ENCODE measurements around the gene ARL2.
"Not testable (repeated sequence)": the region's sequence is repeated elsewhere in the genome, so short reads cannot be mapped to it uniquely, and the experiment has no call there.

ARL2 gene

DNA sequence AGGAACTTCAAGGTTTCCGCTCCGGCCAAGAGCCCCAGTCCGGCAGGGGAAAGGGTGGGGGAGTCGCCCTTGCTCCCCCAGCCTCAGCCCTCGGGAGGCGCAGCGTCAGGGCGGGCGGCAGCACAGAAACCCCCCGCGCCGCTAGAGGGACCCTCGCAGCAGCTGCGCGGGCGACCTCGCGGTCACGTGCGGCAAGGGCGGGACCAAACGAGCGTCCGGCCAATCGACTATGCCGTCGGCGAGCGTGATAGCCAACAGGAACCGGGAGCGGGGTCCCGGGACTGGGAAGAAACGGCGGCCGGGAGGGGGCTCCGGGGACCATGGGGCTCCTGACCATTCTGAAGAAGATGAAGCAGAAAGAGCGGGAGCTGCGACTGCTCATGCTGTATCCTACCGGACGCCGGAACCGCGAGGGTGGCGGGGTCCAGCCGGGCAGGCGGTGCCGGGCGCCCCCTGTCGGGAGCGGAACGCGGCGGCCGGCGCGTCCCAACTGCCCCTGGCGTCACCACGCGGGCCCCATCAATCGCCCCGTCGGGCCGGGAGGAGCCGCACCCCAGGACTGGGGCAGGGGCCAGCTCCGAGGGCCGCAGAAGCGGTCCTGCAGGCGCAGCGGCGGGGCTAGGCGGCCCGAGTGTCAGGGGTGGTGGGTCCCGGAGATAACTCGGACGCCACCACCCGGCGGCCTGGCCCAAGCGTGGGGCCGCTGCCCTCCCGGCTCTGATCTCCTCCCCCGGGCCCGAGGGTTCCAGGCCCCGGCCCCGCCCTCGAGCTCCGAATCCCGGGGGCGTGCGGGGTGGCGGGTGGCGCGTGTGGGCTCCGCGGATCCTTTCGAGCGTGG lies at the start of gene ARL2:
TSS of gene ARL2 (plus strand) at position 273 of the 838 bp plus-strand sequence. CDS start at position 321, 48 bp downstream.
- peak; percentile 57 to 86 (median 74) for DNase-seq (ENCODE audit: low read depth in 4 of 4, low spot score in 1 of 4)

DNA sequence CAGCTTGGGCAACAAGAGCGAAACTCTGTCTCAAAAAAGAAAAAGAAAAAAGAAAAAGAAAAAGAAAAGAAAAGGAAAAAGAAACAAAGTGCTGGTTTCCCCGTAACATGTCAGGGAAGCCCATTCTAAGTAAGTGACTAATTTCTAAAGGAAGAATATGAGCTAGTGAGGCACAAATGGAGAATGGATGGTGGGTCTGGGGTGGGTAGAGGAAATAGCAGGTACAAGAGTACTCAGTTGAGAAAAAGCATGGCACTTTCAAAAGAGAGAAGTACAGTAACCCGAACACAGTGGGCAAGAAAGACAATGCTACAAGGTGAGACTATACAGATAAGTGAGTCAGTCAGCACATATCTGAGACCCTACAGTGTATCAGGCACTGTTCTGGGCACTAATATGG lies 46.6 kb upstream of the ARL2 start:
- DNase-seq (ENCODE audit: low read depth in 4 of 4, low spot score in 1 of 4): no peak

DNA sequence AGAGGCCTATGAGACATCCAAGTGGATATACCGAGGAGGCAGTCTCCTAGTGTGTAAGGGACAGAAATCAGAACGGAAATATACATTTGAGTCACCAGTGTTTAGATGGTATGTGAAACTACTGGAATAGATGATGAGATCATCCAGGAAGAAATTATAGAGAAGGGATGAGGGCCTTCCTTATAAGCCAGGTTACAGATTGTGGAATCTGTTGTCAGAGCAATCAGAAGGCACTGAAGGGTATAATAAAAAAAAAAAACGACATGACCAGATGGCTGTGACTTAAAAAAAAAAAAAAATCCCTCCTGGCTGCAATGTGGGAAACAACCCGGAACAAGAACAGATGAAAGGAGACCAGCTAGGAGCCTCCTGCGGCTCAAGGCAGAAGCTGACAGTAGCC lies 44.8 kb upstream of the ARL2 start:
- DNase-seq (ENCODE audit: low read depth in 4 of 4, low spot score in 1 of 4): no peak

DNA sequence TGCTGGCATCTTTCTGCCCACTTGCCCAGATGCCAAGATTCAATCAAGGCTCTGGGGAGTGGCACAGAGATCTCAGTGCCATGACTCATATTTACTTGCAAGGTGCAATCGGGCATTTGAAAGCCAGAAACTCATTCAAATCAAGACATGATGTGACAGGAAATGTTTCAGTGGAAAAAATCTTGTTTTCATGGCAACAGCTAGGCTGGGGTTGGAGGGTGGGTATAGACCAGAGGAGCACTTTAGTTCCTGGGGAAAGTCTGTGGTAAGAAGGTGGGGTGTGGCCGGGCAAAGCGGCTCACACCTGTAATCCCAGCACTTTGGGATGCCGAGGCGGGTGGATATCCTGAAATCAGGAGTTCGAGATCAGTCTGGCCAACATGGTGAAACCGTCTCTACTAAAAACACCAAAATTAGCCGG lies 43.2 kb upstream of the ARL2 start:
- peak in 2 of 4 experiments; percentile 3 to 13 for DNase-seq (ENCODE audit: low read depth in 4 of 4, low spot score in 1 of 4)

DNA sequence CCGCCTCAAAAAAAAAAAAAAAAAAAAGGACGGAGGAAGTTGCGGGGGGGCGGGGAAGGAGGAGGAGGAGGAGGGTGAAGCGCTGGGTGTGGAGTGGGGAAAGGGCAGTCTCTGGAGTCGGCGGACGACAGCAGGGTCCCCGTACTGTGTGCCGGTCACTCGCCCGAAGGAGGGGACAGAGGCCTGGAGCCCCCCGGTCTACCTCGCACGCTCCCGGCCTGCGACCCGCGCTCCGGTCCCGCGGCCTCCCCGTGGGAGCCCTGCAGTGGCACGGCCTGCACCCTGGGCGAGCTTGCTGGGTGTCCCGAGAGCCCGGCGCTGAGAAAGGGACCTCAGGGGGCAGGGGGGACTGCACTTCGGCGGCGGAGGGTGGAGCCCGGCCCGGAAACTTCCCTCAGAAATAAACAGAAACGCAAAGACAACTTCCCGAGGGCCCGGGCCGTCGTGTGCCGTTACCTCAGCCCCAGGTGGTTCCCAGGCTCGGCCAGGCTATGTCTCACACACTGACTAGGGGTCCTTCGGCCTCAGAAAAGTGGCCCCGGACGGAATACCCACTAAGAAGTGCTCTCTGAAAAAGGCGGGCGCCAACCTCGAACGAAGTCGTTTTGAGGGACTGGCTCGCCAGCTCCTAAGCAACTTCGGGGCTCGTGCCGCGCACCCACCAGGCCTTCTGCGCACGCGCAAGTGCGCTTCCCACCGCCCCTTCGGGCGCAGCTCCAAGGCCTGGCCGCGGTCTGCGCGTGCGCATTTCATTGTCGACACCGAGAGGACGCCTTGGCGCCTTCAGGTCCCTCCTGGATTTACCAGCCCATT lies 42.3 kb upstream of the ARL2 start, which contains the start of gene MAJIN:
TSS of gene MAJIN (minus strand) at position 688 of the 813 bp plus-strand sequence. CDS start 12,703 bp downstream, outside the sequence.
- peak; percentile 80 to 90 (median 85) for DNase-seq (ENCODE audit: low read depth in 4 of 4, low spot score in 1 of 4)

DNA sequence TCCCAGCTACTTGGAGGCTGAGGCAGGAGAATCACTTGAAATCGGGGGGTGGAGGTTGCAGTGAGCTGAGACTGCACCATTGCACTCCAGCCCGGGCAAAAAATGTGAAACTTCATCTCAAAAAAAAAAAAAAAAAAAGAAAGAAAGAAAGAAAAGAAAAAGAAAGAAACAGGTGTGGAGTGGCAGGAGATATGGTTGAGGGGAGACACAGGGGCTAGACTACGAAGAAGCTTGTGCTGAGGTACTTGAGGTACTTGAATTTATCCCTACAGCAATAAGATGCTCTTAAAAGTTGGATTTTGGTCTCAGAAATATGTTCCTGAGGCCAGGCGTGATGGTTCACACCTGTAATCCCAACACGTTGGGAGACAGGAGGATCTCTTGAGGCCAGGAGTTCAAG lies 39.8 kb upstream of the ARL2 start:
- DNase-seq (ENCODE audit: low read depth in 4 of 4, low spot score in 1 of 4): no peak

DNA sequence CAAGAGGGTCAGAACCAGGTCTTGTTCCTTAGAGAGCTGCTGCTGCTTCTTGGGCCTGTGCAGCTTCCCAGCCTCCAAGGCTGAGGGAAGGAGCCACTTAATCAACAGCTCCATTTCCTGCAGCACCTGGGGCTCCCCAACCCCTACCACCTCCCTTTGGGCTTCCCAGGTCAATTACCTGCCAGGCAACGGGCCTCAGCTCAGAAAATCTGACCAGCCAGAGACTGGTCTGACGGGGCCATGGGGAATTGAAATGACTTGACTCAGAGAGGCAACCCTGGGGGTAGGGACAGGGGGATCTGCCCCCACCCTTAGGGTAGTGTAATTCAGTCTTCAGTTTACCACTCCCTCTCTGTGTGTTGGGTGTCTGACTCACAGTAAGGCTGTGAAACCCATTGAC lies 37.3 kb upstream of the ARL2 start:
- DNase-seq (ENCODE audit: low read depth in 4 of 4, low spot score in 1 of 4): no peak

DNA sequence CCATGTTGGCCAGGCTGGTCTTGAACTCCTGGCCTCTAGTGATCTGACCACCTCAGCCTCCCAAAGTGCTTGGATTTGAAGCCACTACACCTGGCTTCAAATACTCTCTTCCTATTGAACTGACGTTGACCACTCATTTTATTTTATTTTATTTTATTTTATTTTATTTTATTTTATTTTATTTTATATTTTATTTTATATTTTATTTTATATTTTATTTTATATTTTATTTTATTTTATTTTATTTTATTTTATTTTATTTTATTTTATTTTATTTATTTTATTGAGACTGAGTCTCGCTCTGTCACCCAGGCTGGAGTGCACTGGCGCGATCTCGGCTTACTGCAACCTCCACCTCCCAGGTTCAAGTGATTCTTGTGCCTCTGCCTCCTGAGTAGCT lies 30.6 kb upstream of the ARL2 start:
- DNase-seq (ENCODE audit: low read depth in 4 of 4, low spot score in 1 of 4): not testable (repeated sequence)

DNA sequence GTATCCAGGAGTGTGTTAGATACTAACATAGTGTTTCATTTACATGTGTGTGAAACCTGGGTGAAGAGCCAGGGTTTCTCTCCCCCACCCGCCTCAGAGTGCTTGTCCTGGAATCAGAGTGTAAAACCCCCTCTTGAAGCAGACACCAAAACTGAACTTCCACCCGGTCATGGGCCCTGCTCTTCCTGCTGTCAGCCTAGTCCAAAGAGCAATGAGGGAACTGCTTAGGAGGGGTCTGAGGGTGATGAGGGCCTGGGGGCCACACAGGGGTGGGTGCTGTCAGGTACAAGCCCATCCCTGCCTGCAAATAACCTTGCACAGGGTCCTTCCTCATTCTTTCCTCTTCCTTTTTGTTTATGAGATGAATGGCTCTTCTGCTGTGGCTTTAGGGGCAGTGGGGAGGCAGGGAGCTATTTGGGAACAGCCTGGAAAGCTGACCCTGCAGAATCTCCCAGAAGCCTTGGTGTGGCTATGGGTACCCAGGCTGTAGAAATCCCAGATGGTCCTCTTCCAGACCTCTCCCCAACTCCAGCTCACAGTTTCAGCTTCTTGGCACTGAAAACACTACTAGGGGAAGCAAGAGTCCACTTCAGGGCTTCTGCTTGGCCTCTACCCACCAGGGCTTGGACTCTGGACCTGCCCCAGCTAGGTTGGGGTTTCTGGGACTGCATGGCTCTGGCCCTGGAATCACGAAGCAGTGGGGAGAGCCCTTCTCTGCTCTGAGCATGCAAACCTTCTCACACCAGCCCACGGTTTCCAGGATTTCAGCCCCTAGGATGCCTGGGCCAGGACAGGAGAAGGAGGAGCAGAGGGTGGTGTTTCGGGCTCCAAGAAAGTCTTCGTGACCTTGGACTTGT lies 25.7 kb upstream of the ARL2 start:
- DNase-seq (ENCODE audit: low read depth in 4 of 4, low spot score in 1 of 4): no peak

DNA sequence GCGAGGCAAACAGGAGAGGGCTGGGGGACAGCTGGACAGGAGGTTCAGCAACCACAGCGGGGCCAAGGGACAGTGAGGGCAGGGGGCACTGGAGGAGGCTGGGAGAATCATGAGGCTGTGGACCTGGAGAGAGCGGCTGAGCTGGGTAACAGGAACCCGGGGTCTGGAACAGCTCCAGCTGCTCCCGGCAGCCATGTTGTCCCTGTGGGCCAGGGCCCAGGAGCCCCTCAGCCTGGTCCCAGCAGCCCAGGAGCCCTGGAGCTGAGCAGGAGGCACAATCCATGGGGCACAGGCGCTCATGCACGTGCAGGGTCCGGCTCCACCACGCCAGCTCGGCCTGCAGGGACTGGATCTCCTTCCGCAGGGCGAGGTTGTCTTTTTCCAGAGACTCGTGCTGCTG lies 24.5 kb upstream of the ARL2 start:
- no peak for DNase-seq (ENCODE audit: low read depth in 4 of 4, low spot score in 1 of 4)

DNA sequence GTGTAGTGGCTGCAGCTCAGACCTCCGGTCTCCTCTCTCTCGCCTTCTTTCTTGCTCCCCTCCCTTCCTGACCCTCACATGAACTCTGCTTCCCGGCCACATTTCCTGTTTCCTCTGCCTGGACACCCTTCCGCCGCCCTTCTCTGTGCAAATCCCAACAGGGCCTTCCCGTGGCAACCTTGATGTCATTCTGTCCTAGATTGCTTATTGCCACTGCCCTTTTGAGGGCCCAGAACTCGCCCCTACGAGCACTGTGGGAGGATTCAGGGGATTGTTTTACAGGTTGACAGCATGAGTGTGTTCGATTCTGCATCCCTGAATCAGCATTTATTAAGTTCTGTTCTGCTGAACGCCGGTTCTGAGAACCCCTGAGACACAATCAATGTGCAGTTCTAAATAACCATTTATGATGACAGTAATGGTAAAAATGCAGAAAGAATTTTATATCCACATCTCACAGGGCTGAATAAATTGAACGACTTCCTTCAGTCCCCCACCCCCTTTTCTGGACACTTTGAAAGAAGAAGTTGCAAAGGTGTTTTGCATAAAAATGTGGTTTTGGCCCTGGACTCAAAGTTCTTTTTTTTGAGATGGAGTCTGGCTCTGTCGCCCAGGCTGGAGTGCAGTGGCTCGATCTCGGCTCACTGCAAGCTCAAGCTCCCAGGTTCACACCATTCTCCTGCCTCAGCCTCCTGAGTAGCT lies 23.6 kb upstream of the ARL2 start:
- no peak for DNase-seq (ENCODE audit: low read depth in 4 of 4, low spot score in 1 of 4)

DNA sequence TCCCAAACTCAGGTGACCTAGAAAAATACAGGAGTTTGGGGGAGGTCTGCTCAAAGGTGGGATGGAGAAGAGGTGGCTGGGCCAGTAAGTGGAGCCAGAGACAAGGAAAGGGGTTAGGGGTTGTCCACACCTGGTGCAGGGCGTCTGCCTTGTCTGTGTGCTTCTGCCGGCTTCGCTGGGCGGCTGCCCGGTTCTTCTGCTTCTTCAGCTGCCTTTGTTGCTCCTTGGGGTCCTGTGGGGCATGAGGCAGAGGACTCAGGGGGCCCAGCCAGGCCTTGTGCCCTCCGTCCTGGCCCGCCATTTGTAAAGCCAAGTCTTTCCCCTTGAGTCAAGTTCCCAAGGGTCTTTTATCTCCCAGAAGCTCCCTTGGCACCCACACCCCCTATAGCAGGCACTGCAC lies 19.6 kb upstream of the ARL2 start:
- no peak for DNase-seq (ENCODE audit: low read depth in 4 of 4, low spot score in 1 of 4)

DNA sequence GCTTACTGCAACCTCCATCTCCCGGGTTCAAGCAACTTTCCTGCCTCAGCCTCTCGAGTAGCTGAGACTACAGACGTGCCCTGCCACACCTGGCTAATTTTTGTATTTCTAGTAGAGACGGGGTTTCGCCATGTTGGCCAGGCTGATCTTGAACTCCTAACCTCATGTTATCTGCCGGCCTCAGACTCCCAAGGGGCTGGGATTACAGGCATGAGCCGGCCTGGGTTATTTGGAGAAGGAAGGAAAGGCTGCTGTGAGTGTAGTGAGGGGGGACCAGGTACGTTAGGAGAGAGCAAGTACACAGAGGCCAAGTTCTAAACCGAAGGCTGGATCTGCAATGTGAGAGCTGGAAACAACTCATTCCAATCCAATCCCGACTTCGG lies 17.6 kb upstream of the ARL2 start:
- DNase-seq (ENCODE audit: low read depth in 4 of 4, low spot score in 1 of 4): no peak

DNA sequence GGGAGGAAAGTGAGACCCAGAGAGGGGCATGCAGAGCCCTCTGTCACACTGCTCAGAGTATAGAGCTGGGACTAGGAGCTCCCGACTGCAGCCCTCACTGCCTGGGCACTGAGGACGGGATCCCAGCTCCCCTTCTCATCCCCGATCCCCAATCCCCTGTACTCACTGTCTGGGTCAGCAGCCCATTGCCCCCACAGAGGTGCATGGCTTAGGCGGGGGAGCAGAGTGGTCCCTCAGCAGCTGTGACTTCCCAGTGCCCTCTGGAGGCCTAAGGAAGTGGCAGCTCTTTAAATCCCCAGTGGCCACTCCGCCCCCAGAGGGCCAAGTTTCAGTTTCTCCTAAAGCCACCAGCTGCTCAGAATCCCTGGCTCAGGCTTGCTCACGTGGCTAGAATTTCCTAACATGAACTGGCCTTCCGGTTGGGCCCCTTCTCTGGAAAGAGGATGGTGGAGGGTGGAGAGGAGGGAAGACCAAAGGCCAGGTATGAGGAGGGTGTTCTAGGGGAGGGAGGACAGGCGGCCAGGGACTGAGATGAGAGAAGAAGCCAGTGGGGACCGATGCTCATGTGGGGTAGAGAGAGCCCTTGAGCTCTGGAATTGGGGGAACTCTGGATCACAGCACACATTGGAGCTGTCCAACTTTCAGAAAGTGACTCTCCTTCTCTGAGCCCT lies 17.1 kb upstream of the ARL2 start, which contains the start of gene BATF2:
TSS of gene BATF2 (minus strand) at position 262 of the 671 bp plus-strand sequence. CDS start at position 205, 57 bp downstream.
- no peak for DNase-seq (ENCODE audit: low read depth in 4 of 4, low spot score in 1 of 4)

DNA sequence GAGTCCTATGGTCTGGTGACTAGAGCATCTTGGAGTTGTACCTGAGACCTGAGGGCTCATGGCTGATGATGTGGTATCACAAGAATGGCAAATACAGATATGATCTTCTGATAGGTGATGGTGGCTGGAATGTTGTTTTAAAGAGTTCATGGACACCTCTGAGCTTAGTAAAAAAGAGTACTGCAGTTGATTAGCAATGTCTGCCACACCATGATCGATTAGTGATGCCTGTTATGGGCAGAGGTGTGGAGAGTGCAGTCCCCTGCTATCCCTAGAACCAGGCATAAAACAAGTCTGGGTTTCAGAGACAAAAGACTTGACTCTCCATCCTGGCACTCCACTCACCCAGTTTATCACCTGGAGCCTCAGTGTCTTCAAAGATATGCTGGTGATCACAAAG lies 15.8 kb upstream of the ARL2 start:
- no peak for DNase-seq (ENCODE audit: low read depth in 4 of 4, low spot score in 1 of 4)

DNA sequence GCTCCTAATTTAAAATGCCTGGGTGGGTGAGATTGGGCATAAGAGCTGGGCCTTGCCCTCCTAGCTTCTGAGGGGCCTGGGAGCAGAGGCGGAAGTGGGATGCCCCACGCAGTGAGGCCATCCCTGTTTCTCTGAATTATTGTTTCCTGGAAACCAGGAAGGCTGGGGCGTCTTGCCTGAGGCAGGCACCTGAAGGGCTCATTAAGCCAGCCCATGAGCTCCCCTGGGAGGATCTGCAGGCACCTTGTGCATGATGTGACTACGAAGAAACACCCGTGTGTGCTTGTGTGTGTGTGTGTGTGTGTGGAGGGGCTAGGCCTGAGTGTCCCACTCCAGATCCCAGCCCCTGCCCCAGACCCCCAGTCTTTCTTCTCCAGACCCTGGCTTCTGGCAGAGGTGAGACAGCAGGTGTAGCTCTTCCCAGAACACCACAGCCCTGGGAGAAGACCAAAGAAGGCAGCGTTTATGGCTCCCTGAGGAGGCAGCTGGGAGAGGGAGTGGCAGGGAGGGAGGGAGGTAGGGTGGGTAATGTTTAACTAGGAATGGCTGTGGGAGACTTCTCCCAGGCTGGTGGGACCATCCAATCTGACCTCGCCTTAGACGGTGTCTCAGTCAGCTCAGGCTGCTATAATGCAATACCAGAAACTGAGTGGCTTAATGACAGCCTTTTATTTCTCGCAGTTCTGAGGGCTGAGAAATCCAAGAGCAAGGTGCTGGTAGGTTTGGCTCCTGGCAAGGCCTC lies 15.1 kb upstream of the ARL2 start:
- no peak for DNase-seq (ENCODE audit: low read depth in 4 of 4, low spot score in 1 of 4)

DNA sequence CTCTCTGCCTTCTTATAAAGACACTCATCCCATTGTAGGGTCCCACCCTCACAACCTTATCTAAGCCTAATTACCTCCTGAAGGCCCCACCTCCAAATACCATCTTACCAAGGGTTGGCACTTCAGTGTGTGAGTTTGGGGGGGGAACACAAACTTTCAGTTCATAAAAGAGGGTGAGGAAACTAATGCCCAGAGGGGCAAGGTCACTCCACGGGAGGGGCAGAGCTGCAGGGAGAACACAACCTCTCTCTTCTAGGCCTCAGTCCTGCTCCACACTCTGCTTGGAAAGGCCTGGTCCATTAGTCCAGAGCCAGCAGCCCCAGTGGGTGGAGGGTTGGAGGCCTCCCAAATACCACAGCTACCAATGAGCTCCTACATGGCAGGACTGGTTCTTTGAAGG lies 14.5 kb upstream of the ARL2 start:
- DNase-seq (ENCODE audit: low read depth in 4 of 4, low spot score in 1 of 4): no peak

DNA sequence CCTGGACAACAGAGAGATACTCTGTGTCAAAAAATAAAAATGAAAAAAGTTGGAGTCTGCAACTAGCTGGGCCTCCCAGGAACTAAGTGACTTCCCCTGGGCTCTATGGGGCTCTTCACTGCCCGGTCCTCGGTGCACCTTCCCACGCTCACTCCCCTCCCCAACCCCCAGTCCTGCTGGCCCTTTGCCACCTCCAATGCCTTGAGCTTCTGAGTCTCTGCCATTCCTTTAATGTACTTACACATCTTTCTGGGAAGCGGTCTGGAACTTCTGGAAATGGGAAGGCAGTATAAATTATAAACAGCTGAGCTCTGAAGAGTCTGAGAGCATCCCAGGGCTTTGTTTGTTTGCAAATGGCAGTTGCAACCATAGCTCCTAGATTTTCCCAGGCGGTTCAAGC lies 11.3 kb upstream of the ARL2 start:
- DNase-seq (ENCODE audit: low read depth in 4 of 4, low spot score in 1 of 4): no peak

DNA sequence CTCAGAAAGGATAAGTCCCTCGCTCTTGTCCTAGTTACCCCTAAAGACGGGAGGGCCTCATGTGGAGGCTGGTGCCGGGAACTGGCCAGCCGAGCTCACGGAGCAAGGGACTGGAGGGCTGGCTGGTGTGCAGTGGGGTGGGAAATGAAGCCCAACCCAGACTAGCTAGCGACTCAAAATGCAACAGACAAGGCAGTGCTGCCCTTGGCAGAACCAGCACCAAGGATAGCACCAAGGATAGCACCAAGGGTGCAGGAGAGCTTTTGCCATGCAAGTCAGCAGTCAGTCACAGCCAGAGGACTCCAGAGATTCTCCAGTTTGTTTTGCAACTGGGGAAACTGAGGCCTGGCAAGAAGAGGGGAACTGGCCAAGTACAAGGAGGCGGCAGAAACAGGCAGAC lies 10.7 kb upstream of the ARL2 start:
- no peak for DNase-seq (ENCODE audit: low read depth in 4 of 4, low spot score in 1 of 4)

Data from stimulated activated CD4-positive, alpha-beta T cell treated with anti-CD3 and anti-CD28 coated beads, Interleukin-1b, Interleukin-23, amount 100 ng/mL, for 24 hours (primary cell).